ENCODE data around the gene RUSF1. TPM values are rescaled to one million over a fixed set of nuclear protein-coding genes. Genes with fewer than 3 reads are reported as not detected.

The RUSF1 gene
- total and polyA plus RNA-seq, 10 of the 15 experiments (the other 5 are each of a cell fraction or from before 2014, with no cell fraction given), result 0.20 to 46.3 (median 29.7) TPM

DNA sequence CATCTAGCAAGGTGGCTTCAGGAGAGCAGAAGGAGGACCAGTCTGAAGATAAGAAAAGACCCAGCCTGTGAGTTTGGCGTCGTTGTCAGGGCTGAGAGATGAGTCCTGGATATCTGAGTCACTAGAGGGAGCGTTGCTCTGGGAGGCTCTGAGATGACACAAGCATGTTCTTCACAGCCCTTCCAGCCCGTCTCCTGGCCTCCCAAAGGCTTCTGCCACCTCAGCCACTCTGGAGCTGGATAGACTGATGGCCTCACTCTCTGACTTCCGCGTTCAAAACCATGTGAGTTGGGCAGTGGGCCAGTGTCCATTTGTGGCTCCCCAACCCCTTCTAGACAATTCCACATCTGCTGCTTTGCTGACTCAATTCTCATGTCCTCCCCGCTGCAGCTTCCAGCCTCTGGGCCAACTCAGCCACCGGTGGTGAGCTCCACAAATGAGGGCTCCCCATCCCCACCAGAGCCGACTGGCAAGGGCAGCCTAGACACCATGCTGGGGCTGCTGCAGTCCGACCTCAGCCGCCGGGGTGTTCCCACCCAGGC is 33.9 kb downstream of the RUSF1 start:
- RAD21 ChIA-PET (ENCODE audit: unreplicated experiment), result no interaction called here
- Histone ChIP-seq H3K27ac (ENCODE audit: control insufficient read depth, insufficient read depth) (no peak overlapping the region), H3K9ac (ENCODE audit: control insufficient read depth, insufficient read depth, low read length) (no peak overlapping the region), H4K20me1 (ENCODE audit: control insufficient read depth, insufficient read depth) (no peaks in the 10 kb centered on the region), H3K79me2 (ENCODE audit: control insufficient read depth, insufficient read depth, low read length) (no peaks in the 10 kb centered on the region), H3K4me3 (no peak overlapping the region), H3K27me3 (replicated peaks in 1 of 2; ENCODE audit: control insufficient read depth in 2 of 2, insufficient read depth in 2 of 2, low read length in 1 of 2) (peaks cover 0 to 9% of the 10 kb centered on the region in 2 experiments; a peak in 3 of 4 replicates), H3K4me2 (ENCODE audit: control insufficient read depth, insufficient read depth) (no peak overlapping the region), H3K9me3 (replicated peaks; ENCODE audit: control insufficient read depth, insufficient read depth, low read length) (no peaks in the 10 kb centered on the region), H2AFZ (ENCODE audit: control insufficient read depth, low read depth, low read length) (no peak overlapping the region), H3K36me3 (ENCODE audit: control insufficient read depth in 2 of 2, insufficient read depth in 2 of 2, low read length in 1 of 2) (no peaks in the 10 kb centered on the region), H3K4me1 (ENCODE audit: control insufficient read depth, insufficient read depth, low read length) (peaks cover 7% of the 10 kb centered on the region; the same call in 1 of the 2 replicates)
- SMC1A ChIA-PET (ENCODE audit: uncharacterized antibody, unreplicated experiment), result interaction anchor here (1.0 to 1.5 kb wide), 2 partner anchors 14 to 36 kb away, joined by 3 read pairs; no protein-coding TSS in a partner anchor
- in situ Hi-C loops (cut with MboI) (no loop called here), intact Hi-C loops (cut with micrococcal nuclease; ENCODE audit: unreplicated experiment) (no loop called here)
- no peak for DNase-seq (ENCODE audit: low read depth, low spot score)
- no peak for ATAC-seq
- CTCF ChIA-PET, result interaction anchor here (0.7 to 1.9 kb wide), 2 partner anchors 13 to 556 kb away, joined by 3 to 13 read pairs; no protein-coding TSS in a partner anchor
- TF ChIP-seq, protein P1, sequence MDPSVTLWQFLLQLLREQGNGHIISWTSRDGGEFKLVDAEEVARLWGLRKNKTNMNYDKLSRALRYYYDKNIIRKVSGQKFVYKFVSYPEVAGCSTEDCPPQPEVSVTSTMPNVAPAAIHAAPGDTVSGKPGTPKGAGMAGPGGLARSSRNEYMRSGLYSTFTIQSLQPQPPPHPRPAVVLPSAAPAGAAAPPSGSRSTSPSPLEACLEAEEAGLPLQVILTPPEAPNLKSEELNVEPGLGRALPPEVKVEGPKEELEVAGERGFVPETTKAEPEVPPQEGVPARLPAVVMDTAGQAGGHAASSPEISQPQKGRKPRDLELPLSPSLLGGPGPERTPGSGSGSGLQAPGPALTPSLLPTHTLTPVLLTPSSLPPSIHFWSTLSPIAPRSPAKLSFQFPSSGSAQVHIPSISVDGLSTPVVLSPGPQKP (IDR thresholded peaks at IDR 0.05; ENCODE audit: low read depth, low read length), result no peak
- no peak for TF ChIP-seq CEBPZ (IDR thresholded peaks at IDR 0.05; ENCODE audit: low read depth, low read length)
- TF ChIP-seq YBX1 (IDR thresholded peaks at IDR 0.05), result no peak
- no peak for TF ChIP-seq ZBED1 (IDR thresholded peaks at IDR 0.05; ENCODE audit: borderline replicate concordance)
- no peak for TF ChIP-seq NR2C1 (IDR thresholded peaks at IDR 0.05)
- no peak for TF ChIP-seq TBL1XR1 (IDR thresholded peaks at IDR 0.05; ENCODE audit: low read depth, low read length)
- TF ChIP-seq, protein P2, sequence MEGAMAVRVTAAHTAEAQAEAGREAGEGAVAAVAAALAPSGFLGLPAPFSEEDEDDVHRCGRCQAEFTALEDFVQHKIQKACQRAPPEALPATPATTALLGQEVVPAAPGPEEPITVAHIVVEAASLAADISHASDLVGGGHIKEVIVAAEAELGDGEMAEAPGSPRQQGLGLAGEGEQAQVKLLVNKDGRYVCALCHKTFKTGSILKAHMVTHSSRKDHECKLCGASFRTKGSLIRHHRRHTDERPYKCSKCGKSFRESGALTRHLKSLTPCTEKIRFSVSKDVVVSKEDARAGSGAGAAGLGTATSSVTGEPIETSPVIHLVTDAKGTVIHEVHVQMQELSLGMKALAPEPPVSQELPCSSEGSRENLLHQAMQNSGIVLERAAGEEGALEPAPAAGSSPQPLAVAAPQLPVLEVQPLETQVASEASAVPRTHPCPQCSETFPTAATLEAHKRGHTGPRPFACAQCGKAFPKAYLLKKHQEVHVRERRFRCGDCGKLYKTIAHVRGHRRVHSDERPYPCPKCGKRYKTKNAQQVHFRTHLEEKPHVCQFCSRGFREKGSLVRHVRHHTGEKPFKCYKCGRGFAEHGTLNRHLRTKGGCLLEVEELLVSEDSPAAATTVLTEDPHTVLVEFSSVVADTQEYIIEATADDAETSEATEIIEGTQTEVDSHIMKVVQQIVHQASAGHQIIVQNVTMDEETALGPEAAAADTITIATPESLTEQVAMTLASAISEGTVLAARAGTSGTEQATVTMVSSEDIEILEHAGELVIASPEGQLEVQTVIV (IDR thresholded peaks at IDR 0.05; ENCODE audit: borderline replicate concordance, partially characterized antibody), result no peak
- POLR2A ChIA-PET, result no interaction called here
- no TSS peak for BruUV-seq (replicated peaks)
- 54% methylated on average over 12 of the region's 12 CpGs for WGBS (ENCODE audit: insufficient coverage, insufficient replicate concordance, low lambda C conversion rate, missing lambda C conversion rate)
- no peak for FAIRE-seq

Data from GM12878 (cell line).